ENCODE results near the gene KIAA1549.
"Not testable (repeated sequence)": the region's sequence is repeated elsewhere in the genome, so short reads cannot be mapped to it uniquely, and the experiment has no call there.

The KIAA1549 gene

GRCh38 chr7:138941545-138941944 is 39.6 kb downstream of the KIAA1549 start:
- no peak for DNase-seq

- not testable (repeated sequence) for DNase-seq
Measured at GRCh38 chr7:138940602-138941001, 40.6 kb downstream of the KIAA1549 start.

GRCh38 chr7:138937484-138937883 is 43.7 kb downstream of the KIAA1549 start:
- no peak for DNase-seq

- DNase-seq = peak; percentile 75
Measured at GRCh38 chr7:138935465-138936011, 45.7 kb downstream of the KIAA1549 start.

- peak; percentile 27 for DNase-seq
Measured at GRCh38 chr7:138934861-138935260, 46.3 kb downstream of the KIAA1549 start.

- DNase-seq = no peak
Measured at GRCh38 chr7:138934367-138934766, 46.8 kb downstream of the KIAA1549 start.

GRCh38 chr7:138932870-138933269 is 48.3 kb downstream of the KIAA1549 start:
- DNase-seq = no peak

GRCh38 chr7:138932427-138932826 is 48.8 kb downstream of the KIAA1549 start:
- DNase-seq = no peak

- DNase-seq = no peak
Measured at GRCh38 chr7:138929969-138930368, 51.2 kb downstream of the KIAA1549 start.

GRCh38 chr7:138926241-138926612 is 55.0 kb downstream of the KIAA1549 start:
- no peak for DNase-seq

- DNase-seq = no peak
Measured at GRCh38 chr7:138924501-138925225, 56.5 kb downstream of the KIAA1549 start.

- no peak for DNase-seq
Measured at GRCh38 chr7:138921277-138921676, 59.9 kb downstream of the KIAA1549 start.

- no peak for DNase-seq
Measured at GRCh38 chr7:138919911-138920310, 61.3 kb downstream of the KIAA1549 start.

- DNase-seq = no peak
Measured at GRCh38 chr7:138919216-138919615, 62.0 kb downstream of the KIAA1549 start.

GRCh38 chr7:138918756-138919155 is 62.4 kb downstream of the KIAA1549 start:
- no peak for DNase-seq

- DNase-seq = no peak
Measured at GRCh38 chr7:138918176-138918575, 63.0 kb downstream of the KIAA1549 start.

- no peak for DNase-seq
Measured at GRCh38 chr7:138917771-138918170, 63.4 kb downstream of the KIAA1549 start.

GRCh38 chr7:138916731-138917130 is 64.5 kb downstream of the KIAA1549 start:
- DNase-seq = no peak

GRCh38 chr7:138916275-138916674 is 64.9 kb downstream of the KIAA1549 start:
- no peak for DNase-seq

- no peak for DNase-seq
Measured at GRCh38 chr7:138913783-138914182, 67.4 kb downstream of the KIAA1549 start.

- no peak for DNase-seq
Measured at GRCh38 chr7:138911007-138911406, 70.2 kb downstream of the KIAA1549 start.

- no peak for DNase-seq
Measured at GRCh38 chr7:138907850-138908249, 73.3 kb downstream of the KIAA1549 start.

GRCh38 chr7:138907201-138907847 is 73.9 kb downstream of the KIAA1549 start:
- DNase-seq = no peak

- no peak for DNase-seq
Measured at GRCh38 chr7:138903859-138904435, 77.2 kb downstream of the KIAA1549 start.

Measured in fibroblast of upper back skin (primary cell).